ENCODE measurements around the gene HSPA12B.

Gene HSPA12B

DNA sequence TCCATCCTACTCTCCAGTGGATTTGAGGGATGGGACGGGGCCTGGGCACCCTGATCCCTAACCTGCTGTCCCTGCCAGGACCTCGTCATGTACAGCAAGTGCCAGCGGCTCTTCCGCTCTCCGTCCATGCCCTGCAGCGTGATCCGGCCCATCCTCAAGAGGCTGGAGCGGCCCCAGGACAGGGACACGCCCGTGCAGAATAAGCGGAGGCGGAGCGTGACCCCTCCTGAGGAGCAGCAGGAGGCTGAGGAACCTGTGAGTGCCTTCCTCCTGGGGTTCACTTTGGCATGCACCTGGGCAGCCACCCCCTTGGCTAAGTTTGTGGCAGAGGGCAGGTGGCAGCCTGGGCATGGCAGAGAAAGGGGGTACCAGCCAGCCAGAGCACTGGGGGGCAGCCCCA is 69.4 kb downstream of the HSPA12B start:
- no peak overlapping the region for H3K9ac ChIP-seq (ENCODE audit: low read depth in 1 of 2, low read length in 2 of 2)
- H3K36me3 ChIP-seq (ENCODE audit: control insufficient read depth in 2 of 2, insufficient read depth in 2 of 2, low read length in 2 of 2), result peaks cover 27 to 31% of the 10 kb centered on the region in 2 donors
- peaks cover 43 to 48% of the 10 kb centered on the region in 2 donors for H3K4me1 ChIP-seq (ENCODE audit: control insufficient read depth in 2 of 2, insufficient read depth in 2 of 2, low read length in 2 of 2)

More for the DNA sequence above, 69.4 kb downstream of the HSPA12B start:
- Histone ChIP-seq H3K9me3 (ENCODE audit: control insufficient read depth in 2 of 2, low read length in 2 of 2) (no peaks in the 10 kb centered on the region), H3K4me3 (ENCODE audit: low read length in 2 of 2) (no peak overlapping the region), H3K27me3 (ENCODE audit: control insufficient read depth in 2 of 2, insufficient read depth in 2 of 2, low read length in 2 of 2) (no peaks in the 10 kb centered on the region), H3K27ac (ENCODE audit: low read depth in 2 of 2, low read length in 2 of 2) (no peak overlapping the region)
